ENCODE results near the gene OGDHL.

DNA sequence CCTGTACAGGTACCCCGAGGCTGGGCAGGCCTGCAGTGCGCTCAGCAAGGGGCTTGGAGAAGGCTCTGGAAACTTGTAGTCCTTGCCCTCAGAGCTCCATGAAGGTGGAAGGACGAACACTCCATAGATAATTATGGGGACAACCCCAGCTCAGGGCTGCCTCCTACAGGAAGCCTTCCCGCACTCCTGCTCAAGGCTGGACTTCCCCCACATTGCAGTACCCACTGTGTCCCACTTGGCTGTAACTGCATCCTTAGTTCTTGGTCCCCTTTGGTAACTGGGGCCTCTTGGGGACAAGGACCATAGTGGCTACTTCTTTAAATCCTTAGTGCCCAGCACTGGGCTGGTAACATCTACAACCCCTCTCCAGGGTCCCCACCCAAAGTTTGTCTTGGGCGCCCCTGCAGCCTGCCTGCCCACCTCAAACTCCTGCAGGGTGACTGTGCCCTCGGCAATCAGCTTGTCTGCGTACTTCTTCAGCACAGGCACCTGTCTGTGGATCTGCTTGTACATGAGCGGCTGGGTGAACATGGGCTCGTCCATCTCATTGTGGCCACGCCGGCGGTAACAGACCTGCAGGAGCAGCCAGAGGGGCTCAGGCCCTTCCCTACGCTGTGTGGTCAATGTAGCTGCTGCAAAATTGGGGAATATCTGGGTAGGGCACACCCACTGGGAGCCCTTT lies 17.1 kb downstream of the OGDHL start:
- TF ChIP-seq, protein P1, sequence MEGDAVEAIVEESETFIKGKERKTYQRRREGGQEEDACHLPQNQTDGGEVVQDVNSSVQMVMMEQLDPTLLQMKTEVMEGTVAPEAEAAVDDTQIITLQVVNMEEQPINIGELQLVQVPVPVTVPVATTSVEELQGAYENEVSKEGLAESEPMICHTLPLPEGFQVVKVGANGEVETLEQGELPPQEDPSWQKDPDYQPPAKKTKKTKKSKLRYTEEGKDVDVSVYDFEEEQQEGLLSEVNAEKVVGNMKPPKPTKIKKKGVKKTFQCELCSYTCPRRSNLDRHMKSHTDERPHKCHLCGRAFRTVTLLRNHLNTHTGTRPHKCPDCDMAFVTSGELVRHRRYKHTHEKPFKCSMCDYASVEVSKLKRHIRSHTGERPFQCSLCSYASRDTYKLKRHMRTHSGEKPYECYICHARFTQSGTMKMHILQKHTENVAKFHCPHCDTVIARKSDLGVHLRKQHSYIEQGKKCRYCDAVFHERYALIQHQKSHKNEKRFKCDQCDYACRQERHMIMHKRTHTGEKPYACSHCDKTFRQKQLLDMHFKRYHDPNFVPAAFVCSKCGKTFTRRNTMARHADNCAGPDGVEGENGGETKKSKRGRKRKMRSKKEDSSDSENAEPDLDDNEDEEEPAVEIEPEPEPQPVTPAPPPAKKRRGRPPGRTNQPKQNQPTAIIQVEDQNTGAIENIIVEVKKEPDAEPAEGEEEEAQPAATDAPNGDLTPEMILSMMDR (IDR thresholded peaks at IDR 0.05): no peak
- TF ChIP-seq POLR2A (IDR thresholded peaks at IDR 0.05): no peak

Data from esophagus squamous epithelium (tissue), 4 donors.